HTR-8/SVneo (cell line): Measurements from ENCODE around the gene NKAIN2.
"Not testable (repeated sequence)": the region's sequence is repeated elsewhere in the genome, so short reads cannot be mapped to it uniquely, and the experiment has no call there.

Source experiments
- DNase-seq: peaks from one replicate; pipeline ENCODE4 v3.0.0; 2011; ENCODE audit warnings: low spot score, mixed read lengths; ENCODE audit not compliant: insufficient read length
- FAIRE-seq: peaks from 2 replicates; lab custom pipeline; 2011; peaks lifted over from hg19 to GRCh38; lab: Jason Lieb, UNC

The NKAIN2 gene

DNA sequence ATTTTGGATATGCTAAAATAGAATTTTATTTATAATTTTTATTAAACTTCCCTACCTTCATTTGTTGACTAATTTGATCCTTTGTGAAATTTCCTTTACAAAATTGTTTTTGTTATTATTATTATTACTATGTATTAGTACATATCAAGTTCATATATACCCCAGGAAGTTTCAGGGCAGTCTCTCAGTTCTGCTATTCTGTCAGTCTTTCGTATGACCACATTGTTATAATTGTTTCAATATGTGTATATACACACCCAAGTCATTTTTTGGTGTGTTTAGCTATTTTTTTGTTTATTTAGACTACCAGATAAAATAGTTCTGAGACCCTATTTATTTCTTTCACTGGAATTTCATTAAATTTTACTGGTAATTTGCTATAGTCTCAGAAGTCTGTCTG lies 72.1 kb downstream of the NKAIN2 start:
- DNase-seq, result no peak
- no peak for FAIRE-seq

DNA sequence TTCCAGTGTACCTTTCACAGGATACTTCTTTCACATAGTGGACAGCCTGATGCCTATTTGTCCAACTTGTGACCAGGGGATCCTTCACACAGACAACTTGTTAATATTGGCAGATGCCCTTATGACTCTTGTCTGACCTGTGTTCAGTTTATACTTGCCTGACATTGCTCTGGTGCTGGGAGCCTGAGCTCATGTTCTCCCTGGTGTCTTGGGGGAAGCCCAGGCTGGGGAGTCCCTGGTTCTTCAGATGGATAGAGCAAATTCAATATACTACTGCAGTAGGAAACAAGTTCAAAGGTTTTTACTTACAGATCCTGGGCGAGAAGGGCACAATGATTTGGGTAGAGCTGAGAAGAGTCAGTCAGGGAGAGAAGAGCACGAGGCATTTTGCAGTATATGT lies 76.1 kb downstream of the NKAIN2 start:
- FAIRE-seq (no peak), DNase-seq (no peak)

DNA sequence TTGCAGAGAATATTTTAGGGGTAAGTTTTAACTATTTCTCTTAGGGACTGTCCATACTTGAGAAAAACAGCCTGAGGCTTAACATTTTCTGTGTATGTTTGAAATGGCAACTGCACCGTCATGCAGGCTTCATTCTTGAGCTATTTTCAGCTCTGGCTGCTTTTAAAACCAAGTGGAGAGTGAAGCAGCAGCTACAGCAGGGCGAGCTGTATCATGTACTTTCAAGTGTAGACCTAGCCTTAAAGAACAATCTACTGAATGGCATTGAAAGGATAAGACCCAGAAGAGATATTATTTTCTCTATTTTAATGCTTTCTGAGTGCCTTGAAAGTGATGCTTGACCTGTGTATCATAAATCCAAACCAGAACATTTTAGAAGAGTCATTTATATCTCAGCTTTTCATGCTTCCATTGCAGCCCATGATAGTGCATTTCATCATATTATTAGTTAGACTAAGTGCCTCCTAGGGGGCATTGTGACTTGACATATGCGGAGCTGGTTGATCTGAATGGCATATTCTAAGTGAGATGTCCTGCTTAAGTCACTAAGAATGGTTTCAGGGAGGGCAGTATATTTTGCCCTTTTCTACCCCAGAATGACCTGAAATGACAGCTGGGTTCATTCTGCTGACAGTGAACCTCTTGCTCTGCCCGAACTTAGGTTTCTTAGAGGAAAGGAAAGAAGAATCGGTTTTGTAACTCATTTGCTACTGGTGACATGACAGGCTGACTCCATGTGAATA lies 85.3 kb downstream of the NKAIN2 start:
- DNase-seq, result no peak

DNA sequence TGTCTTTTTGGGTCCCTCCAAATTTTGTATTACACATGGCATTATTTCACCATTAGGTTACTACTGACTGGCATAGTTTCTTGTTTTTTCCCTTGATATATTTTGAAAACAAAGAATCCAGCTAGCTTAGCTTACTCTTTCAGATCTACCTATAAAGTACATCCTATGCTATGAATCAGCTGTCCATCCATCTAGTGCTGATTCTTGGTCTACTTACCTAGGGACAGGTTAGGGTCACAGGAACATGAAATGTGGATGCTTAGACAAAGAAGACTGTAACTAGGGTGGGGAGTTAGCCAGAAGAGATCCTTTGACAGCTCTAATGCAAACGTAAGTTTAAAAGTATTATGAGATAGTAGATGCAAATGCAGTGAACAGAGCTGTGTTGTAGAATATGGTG lies 91.7 kb downstream of the NKAIN2 start:
- DNase-seq, result no peak
- FAIRE-seq, result no peak

More for the DNA sequence above, 85.3 kb downstream of the NKAIN2 start:
- no peak for FAIRE-seq

DNA sequence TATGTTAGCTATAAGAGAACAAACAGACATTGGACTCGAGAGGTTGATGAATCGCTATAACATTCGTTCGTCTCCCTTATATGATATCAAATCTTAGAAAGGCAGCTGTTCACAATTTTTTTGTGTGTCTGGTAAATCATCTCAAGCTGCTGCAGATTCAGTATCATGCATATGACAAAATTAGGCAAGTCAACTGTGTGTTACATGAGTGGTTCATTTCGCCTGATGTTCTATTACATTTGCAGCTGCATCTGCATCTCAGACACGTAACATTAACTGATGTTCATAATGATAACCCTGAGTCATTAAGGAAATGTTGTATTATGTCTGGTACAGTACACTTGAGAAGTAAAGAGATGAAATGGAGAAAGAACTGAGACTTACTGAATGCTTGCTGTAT lies 92.1 kb downstream of the NKAIN2 start:
- DNase-seq, result no peak
- FAIRE-seq, result no peak

DNA sequence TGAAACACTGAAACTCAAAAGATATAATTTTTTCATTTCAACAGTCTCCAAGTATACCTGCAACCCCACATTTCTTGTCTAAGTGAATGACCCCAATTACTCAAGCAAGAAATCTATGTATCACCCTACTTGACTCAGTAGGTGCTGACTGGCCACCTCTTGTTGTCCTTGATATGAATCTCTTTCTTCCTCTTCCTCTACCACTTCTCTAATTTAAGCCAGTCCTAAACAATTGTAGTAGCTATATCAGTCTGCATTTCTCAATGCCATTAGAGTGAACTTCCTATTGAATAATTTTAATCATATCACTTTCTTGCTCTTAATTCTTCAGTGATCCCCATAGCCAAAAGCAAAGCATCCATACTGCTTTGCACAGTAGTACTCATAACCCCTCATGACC lies 93.2 kb downstream of the NKAIN2 start:
- FAIRE-seq, result no peak
- no peak for DNase-seq

DNA sequence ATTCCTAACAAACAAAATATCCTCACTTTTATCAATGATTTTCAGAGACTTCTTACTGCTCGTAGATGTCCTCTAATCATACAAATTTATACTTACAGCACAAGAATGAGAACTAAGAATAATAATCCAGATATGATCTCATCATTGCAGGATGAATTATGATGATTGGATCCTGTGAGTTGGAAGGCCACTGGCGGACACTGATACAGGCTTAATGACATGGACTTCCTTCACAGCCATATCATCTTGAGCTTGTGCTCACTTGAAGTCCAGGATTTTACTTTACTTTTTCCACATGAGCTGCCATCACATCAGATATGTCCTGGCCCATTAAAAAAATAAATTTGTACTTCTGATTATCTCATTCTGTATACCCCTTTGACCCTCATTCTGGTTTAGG lies 94.3 kb downstream of the NKAIN2 start:
- DNase-seq, result no peak
- no peak for FAIRE-seq

DNA sequence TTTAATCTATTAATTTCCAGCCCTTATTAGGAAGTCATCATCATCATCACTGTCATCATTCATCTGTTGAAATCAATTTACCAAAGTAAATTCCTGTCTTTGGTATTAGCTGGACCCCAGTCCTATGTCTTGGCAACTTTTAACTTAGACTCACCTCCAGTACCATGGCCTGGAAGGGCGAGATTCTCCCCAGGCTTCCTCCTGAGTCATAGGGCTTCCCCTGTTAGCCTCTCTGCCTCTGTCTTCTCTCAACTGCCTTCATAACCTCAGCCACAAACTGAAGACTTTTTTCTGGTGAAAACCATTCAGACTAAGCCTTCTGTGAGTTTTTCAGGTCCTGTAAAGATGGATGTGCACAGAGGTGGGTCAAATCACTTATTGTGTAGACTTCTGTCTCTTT lies 95.0 kb downstream of the NKAIN2 start:
- FAIRE-seq (no peak), DNase-seq (no peak)

DNA sequence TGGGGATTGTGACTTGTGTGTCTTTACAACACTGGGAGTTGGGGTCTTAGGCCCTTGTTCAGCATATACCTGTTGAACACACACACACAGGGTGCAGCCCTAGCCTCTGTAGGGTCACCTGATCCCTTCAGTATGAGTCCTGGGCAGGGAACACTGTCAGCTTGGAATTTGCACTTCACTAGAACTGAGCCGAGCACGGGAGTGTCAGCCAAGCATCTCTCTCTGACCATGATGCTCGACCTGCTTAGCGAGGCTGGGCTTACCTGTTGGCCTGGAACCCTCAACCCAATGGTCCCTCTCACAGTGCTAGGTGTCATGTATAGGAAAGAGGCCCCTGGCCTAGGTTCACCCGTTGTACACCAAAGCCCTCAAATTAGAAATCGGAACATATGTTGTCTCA lies 96.1 kb downstream of the NKAIN2 start:
- DNase-seq (no peak), FAIRE-seq (no peak)

DNA sequence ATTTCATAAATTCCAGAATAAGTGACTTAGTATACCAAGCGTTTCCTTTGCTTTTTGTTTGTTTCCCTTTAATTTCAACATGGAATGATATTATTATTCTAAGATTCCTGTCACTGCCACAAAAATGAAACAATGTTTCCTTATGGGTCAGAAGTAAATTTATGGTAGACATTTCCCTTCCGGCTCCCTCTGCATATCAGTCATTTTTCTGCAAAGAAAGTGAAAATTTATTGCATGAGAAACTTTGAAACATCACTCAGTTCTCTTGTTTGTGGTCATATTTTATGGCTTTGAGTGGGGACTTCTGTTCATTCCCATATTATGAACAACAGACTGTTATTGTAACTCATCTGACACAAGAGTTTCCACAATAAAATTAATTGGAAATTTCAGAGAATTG lies 97.8 kb downstream of the NKAIN2 start:
- DNase-seq, result no peak
- no peak for FAIRE-seq

DNA sequence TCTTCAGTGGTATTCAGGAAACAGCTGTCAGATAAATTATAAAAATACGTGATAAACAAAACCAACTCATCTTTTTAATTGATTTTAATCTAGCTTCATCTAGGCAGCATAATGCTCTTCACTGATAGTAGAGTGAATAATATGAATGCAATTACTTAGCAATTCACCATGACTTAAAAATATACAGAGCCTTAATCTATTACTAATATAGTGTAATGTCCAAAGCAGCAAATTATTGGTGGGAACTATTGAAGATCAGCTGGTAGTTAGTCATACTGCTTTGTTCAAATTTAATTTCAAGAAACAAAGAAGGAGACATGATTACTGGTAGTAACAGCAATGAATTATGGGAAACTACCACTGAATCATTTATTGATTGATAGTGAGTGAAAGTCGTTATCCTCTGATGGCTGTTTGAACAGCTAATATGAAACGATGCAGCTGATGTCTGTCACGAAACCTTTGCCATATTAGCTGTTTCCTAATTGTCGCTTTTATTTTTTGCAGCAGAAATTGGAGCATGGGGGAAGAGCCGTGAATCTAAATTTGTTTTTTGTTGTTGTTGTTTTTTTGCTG lies 99.2 kb downstream of the NKAIN2 start:
- FAIRE-seq, result no peak
- DNase-seq, result no peak

DNA sequence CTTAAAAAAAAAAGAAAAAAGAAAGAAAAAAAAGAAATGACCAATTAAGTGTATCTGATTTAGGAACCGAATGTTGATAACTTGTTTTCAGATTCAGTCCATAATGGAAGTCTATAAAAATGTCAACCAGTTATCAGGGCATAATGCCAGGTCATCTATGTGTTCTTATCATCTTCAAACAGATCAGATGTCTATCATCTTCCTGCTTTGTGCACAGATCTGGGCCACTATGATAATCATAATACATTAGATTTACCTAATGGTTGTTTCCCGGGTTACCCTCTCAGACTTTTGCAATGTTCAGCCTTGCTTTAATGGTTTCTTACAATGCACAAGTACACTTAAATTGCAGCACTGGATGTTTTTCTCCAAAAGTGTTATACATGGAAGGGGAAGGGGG lies 100.6 kb downstream of the NKAIN2 start:
- FAIRE-seq, result no peak
- DNase-seq, result no peak

DNA sequence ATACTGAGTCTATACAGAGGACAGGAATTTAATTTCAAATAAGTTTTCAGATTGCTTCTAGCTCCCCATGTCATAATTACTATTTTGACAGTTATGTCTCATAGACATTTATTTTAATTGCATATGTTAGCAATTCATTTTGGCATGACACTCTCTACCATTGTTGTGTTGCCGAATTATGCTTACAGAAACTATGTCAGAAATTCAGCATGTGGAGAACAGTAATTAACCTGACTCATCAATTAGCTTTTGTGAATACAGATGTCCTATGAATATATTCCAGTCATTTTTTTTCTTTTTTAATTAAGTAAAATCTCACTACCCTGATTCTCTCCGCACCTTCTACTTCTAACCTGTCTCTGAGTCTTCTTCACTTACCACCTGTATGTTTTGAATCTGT lies 105.1 kb downstream of the NKAIN2 start:
- no peak for DNase-seq
- FAIRE-seq, result no peak

DNA sequence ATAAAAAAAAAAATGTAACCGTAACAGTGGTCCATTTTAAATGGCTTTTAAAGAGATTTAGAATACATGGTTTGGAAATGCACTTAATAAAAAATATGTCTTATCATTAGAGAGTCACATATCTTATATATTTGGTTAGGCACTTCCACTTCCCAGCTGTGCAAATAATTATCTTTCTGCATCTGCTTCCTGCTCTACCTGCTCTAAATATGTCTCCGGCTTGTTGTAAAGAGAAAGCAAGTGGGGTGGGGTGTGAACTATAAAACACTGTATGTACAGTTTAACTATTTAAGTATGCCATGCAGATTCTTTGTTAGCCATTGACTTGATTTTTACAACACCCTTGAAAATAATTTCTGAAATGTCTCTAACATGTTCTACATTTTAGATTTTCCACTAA lies 106.3 kb downstream of the NKAIN2 start:
- no peak for DNase-seq

DNA sequence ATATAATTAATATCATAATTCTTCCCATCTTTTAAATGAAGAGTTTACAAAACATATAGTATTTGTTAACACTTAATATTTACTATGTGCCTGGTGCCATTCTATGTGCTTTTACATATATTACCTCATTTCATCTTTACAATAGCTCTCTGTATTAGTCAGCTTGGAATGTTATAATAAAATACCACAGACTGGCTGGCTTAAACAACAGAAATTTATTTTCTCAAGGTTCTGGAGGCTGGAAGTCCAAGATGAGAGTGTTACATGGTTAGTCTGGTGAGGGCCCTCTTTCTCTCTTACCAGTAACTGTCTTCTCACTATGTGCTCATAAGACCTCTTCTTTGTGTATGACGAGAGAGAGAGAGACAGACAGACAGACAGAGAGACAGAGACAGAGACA lies 110.2 kb downstream of the NKAIN2 start:
- DNase-seq, result no peak
- FAIRE-seq, result no peak

More for the DNA sequence above, 106.3 kb downstream of the NKAIN2 start:
- FAIRE-seq, result no peak

DNA sequence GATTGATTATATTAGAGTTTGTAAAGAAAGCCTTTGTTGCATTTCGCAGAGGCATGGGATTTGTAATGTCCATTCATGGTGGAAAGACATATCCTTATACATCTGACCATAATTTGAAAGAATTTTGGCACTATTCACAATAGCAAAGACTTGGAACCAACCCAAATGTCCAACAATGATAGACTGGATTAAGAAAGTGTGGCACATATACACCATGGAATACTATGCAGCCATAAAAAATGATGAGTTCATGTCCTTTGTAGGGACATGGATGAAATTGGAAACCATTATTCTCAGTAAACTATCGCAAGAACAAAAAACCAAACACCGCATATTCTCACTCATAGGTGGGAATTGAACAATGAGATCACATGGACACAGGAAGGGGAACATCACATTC lies 119.7 kb downstream of the NKAIN2 start:
- FAIRE-seq, DNase-seq: not testable (repeated sequence)

DNA sequence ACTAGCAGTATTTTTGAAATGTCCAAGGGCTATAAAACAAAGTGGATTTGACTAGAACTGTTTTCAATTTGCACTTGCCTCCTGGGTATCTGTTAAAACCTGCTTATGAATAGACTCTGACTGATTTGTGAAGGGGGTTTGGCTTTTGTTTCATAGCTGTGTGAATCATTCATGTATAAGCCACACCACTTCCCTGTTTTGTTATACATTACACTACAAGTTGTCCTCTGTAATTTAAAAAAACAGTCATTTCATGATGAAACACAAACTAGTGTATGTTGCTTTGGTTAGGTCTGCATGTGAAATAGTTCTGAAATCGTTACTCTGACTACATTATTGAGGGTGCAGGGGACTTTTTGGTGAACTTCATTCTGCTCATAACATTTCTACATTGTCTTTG lies 121.7 kb downstream of the NKAIN2 start:
- DNase-seq (no peak), FAIRE-seq (no peak)

DNA sequence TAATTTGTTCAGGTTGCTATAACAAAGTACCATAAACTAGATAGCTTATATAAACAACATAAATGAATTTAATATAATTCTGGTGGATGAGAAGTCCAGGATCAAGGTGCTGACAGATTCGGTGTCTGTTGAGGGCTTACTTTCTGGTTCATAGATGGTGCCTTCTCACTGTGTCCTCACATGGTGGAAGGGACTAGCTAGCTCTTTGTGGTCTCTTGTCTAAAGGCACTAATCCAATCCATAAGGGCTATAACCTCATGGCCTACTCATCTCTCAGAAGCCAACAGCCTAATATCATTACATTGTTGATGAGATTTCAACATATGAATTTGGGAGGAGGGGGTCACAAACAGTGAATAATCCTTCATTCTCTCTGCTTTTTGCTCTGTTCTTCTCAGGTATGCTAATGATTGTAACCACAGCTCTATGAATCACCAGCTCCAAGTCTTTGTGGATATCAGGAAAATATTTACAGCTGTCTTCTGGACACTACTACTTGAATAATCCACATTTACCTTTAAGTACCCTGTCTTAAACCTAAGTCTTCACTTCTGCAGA lies 122.3 kb downstream of the NKAIN2 start:
- DNase-seq (no peak), FAIRE-seq (no peak)

DNA sequence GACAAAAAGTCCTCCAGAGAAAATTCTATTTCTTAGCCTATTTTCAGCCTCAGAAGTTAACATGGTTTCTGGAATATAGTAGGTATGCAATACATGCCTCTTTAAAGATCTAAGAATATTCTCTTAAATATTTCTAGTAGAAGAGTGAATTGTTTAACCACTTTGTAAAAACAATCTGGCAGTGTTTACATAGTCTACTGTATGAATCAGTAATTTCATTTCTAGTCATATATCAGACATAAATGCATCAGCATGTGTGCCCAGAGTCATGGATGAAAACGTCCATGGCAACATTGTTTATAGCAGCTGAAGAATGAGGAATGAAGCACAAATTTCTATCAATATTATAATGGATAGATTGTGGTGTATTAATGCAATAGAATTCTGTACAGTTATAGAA lies 124.9 kb downstream of the NKAIN2 start:
- no peak for FAIRE-seq
- no peak for DNase-seq

DNA sequence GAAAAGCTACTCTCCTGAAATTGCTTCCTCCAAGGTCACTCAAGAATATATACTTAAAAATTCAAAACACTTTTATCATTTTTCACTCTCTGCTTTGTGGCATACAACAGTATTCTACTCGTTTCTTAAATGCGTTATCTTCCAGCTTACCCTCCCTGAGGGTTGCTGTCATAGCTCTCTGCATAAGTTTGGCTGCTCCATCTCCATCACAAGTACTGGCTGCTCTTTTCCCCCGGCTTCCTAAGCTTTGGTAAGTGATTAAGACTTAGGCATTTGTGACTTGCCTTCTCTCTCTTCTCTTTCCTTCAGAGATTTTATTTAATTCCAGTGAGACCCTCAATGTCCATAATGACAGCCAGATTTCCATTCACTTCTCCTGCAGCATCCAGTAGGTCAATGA lies 128.3 kb downstream of the NKAIN2 start:
- no peak for DNase-seq
- FAIRE-seq, result no peak

DNA sequence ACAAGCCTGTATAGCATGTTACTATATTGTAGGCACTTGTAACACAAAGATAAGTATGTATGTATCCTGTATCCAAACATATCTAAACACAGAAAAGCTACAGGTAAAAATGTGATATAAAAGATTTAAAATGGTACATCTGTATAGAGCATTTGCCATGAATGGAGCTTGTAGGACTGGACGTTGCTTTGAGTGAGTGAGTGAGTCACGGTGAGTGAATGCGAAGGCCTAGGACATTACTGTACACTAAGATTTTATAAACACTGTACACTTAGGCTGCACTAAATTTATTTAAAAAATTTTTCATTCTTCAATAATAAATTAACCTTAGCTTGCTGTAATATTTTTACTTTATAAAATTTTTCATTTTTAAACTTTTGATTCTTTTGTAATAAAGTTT lies 136.9 kb downstream of the NKAIN2 start:
- DNase-seq, result no peak
- FAIRE-seq, result no peak

DNA sequence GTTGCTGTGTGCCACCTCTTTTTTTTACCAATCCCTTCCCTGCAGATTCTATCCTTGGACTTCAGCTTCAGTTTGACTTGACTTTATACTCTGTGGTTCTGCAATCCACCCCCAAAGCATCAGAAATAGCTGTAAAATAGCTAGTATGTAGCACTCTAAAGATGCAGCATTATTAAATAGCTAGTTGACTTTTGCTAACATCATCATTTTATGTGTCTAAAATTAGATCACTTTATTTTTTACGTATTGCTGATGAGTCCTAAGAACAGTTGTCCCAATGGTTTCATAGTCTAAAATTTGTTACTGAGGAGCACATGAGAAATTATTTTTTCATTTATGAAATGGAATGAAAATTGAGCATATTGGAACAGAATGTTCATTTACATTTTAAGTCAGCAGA lies 138.2 kb downstream of the NKAIN2 start:
- FAIRE-seq (no peak), DNase-seq (no peak)
